ENCODE data around the gene FAM161B. TPM values are rescaled to one million over a fixed set of nuclear protein-coding genes. Genes with fewer than 3 reads are reported as not detected.
A peak's percentile ranks its signal among the peaks of the same experiment; 100 is the strongest.

Gene FAM161B
- total RNA-seq, 1 donor from 2014 or later, result 2.8 TPM

DNA sequence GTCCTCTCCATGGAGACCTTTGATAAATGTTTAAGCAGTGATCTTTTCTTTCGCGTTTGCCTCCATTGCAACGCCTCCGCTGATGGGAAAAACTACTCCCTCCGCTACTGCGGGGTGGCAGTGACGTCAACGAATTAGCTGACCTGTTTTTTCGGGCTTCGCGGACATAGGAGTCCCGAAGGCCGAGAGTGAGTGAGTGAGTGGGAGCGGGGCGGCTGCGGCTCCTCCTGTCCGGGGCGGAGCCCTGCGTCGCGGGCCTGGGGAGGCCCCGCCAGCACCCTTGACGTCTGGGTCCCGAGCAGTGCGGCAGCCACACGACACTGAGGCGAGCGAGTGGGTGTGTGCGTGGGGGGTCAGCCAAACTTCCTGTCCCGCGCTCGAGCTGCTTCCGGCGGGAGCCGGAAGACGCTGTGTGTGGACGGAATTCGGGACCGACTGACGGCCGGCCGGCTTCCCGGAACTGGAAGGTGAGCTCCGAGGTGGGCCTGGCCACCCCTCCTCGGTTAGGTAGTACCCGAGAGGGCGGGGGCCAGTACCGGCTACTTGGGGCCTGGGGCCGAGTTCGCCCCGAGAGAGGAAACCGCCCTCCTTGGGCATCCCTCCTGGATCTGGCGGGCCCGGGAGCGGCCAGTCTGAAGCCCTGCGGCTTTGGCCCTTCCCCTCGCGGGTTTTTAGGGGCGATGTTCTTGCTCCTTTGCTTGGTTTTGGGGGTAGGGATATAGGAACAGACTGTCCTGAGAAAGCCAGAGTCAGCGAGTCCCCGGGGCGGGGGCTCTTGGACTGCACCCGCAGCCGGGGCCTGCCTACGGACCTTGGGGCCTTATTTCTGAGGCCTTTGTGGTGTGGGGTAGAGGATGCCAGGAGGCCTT, 63.2 kb downstream of the FAM161B start, which contains the start of gene ZNF410:
Gene ZNF410 (plus strand): TSS at position 411 of the 869 bp plus-strand sequence. CDS start 5,317 bp downstream, outside the sequence.
- H3K27ac Mint-ChIP-seq (ENCODE audit: unreplicated experiment), result peak within 1 kb of the TSS; percentile 96
- no peaks in the 10 kb centered on the region for H3K27me3 Mint-ChIP-seq (ENCODE audit: low read depth)
- DNase-seq (ENCODE audit: low read depth, low spot score), result peak; percentile 76
- H3K4me3 Mint-ChIP-seq, result peak within 1 kb of the TSS; percentile 96
- no peaks in the 10 kb centered on the region for H3K36me3 Mint-ChIP-seq (ENCODE audit: low read depth)
- TF ChIP-seq, protein P1, sequence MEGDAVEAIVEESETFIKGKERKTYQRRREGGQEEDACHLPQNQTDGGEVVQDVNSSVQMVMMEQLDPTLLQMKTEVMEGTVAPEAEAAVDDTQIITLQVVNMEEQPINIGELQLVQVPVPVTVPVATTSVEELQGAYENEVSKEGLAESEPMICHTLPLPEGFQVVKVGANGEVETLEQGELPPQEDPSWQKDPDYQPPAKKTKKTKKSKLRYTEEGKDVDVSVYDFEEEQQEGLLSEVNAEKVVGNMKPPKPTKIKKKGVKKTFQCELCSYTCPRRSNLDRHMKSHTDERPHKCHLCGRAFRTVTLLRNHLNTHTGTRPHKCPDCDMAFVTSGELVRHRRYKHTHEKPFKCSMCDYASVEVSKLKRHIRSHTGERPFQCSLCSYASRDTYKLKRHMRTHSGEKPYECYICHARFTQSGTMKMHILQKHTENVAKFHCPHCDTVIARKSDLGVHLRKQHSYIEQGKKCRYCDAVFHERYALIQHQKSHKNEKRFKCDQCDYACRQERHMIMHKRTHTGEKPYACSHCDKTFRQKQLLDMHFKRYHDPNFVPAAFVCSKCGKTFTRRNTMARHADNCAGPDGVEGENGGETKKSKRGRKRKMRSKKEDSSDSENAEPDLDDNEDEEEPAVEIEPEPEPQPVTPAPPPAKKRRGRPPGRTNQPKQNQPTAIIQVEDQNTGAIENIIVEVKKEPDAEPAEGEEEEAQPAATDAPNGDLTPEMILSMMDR (conservative IDR thresholded peaks at IDR 0.05), result no peak
- peaks cover 42% of the 10 kb centered on the region for H3K4me1 Mint-ChIP-seq
- H3K9me3 Mint-ChIP-seq, result no peaks in the 10 kb centered on the region

DNA sequence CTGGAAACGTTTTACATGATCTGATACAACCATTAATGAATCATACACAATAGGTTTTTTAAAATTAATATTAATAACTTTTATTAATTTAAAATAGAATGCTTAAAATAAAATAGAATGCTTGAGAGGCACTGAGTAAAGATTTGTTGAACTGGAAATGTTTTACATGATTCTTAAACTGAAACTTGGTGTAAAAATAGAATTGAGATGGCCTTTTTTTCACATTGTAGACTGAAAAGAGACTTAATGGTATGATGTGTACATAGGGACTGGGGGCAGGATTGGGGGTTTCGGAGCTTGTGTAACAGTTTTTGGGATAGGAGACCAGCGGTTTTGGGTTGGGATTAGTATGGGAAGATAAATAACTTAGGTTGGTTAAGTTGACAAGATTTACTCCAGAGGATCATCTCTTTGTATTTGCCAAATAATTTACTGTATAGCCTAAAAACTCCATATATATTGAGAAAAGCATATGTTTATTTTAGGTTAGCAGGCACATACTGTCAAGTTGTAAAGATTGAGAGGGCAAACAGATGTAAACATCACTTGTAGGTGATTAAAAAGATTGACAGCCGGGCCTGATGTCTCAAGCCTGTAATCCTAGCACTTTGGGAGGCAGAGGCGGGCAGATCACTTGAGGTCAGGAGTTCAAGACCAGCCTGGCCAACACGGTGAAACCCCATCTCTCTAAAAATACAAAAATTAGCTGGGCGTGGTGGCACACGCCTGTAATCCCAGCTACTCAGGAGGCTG, 65.3 kb downstream of the FAM161B start:
- H3K36me3 Mint-ChIP-seq (ENCODE audit: low read depth), result no peaks in the 10 kb centered on the region
- TF ChIP-seq, protein P1 (conservative IDR thresholded peaks at IDR 0.05), result no peak

More for the DNA sequence above, 65.3 kb downstream of the FAM161B start:
- no peak for DNase-seq (ENCODE audit: low read depth, low spot score)
- Mint-ChIP-seq H3K9me3 (no peaks in the 10 kb centered on the region), H3K27me3 (ENCODE audit: low read depth) (no peaks in the 10 kb centered on the region), H3K4me1 (peaks cover 41% of the 10 kb centered on the region), H3K27ac (ENCODE audit: unreplicated experiment) (no peak overlapping the region), H3K4me3 (peak overlapping the region; percentile 96)

Other genes starting within 250 kb of the FAM161B start
- 94.4 and 97.4 TPM in 2 replicates for gene PNMA1, start 235.7 kb downstream of the FAM161B start, total RNA-seq
- gene PTGR2, start 98.3 kb downstream of the FAM161B start, total RNA-seq, result 6.0 and 6.2 TPM in 2 replicates
- 50.5 and 53.0 TPM in 2 replicates for gene ZNF410, start 63.2 kb downstream of the FAM161B start, total RNA-seq
- gene COQ6, start 208 bp upstream of the FAM161B start, total RNA-seq, result 15.5 TPM in 2 replicates
- 9.5 and 9.7 TPM in 2 replicates for gene ENTPD5, start 69.2 kb upstream of the FAM161B start, total RNA-seq
- 2.7 and 3.1 TPM in 2 replicates for gene BBOF1, start 69.3 kb upstream of the FAM161B start, total RNA-seq
- gene ALDH6A1, start 134.4 kb upstream of the FAM161B start, total RNA-seq, result 30.3 and 31.2 TPM in 2 replicates
- gene LIN52, start 134.9 kb upstream of the FAM161B start, total RNA-seq, result 22.3 and 22.4 TPM in 2 replicates